HepG2 (cell line): ENCODE results near the gene HTR2A. TPM values are rescaled to one million over a fixed set of nuclear protein-coding genes. Genes with fewer than 3 reads are reported as not detected.

Source experiments
- ATAD3A ChIP-seq: sonication (generic); formaldehyde crosslinking; IDR thresholded peaks from 2 replicates; pipeline ENCODE4 v1.4.0; 2020; ENCODE audit warnings: missing genetic modification reagents
- ATF7 ChIP-seq, 2 experiments: fragments of 450-650 bp in 1 of 2; sonication (generic) in 1 of 2; formaldehyde crosslinking in 1 of 2; IDR thresholded peaks; 2 replicates each; pipeline versions ENCODE4 v1.4.0 to v1.6.1; 2016 to 2020; ENCODE audit warnings: antibody characterized with exemption in 1 of 2, mild to moderate bottlenecking in 1 of 2, missing genetic modification reagents in 1 of 2
- CHD2 ChIP-seq: IDR thresholded peaks from 2 replicates; pipeline ENCODE4 v1.6.1; 2011; ENCODE audit warnings: low read depth, low read length, improper control_type of control experiment
- EED ChIP-seq: sonication (generic); formaldehyde crosslinking; IDR thresholded peaks from 2 replicates; pipeline ENCODE4 v1.5.0; 2020; ENCODE audit warnings: mild to moderate bottlenecking, missing genetic modification reagents
- HOXA3 ChIP-seq: sonication (generic); formaldehyde crosslinking; IDR thresholded peaks from 2 replicates; pipeline ENCODE4 v1.5.0; 2020; ENCODE audit warnings: missing genetic modification reagents
- MXI1 ChIP-seq: IDR thresholded peaks from 3 replicates; pipeline ENCODE4 v1.6.1; 2012; ENCODE audit warnings: low read depth, low read length, inconsistent platforms, borderline replicate concordance
- NONO ChIP-seq, 2 experiments: fragments of 450-650 bp in 1 of 2; sonication (generic) in 1 of 2; formaldehyde crosslinking in 1 of 2; IDR thresholded peaks in 1 of 2; conservative IDR thresholded peaks in 1 of 2; 2 replicates each; pipeline versions ENCODE4 v1.6.1 to v1.8.0; 2017 to 2022; ENCODE audit warnings: mild to moderate bottlenecking in 1 of 2, missing genetic modification reagents in 1 of 2, moderate library complexity in 1 of 2
- PHF8 ChIP-seq: sonication (generic); formaldehyde crosslinking; IDR thresholded peaks from 2 replicates; pipeline ENCODE4 v1.5.0; 2020; ENCODE audit warnings: missing genetic modification reagents
- SCMH1 ChIP-seq: sonication (generic); formaldehyde crosslinking; IDR thresholded peaks from 2 replicates; pipeline ENCODE4 v1.9.0; 2021; ENCODE audit warnings: missing genetic modification reagents, mild to moderate bottlenecking, borderline replicate concordance
- ZBTB7B ChIP-seq: sonication (generic); formaldehyde crosslinking; IDR thresholded peaks from 2 replicates; pipeline ENCODE4 v1.4.0; 2020; ENCODE audit warnings: missing genetic modification reagents
- ZKSCAN8 ChIP-seq: IDR thresholded peaks from 2 replicates; pipeline ENCODE4 v1.6.1; 2016; ENCODE audit warnings: borderline replicate concordance, missing genetic modification reagents, missing compliant biosample characterization
- ZMYM3 ChIP-seq: sonication (generic); formaldehyde crosslinking; IDR thresholded peaks from 2 replicates; pipeline ENCODE4 v1.5.1; 2020; ENCODE audit warnings: mild to moderate bottlenecking, missing genetic modification reagents
- ZNF143 ChIP-seq: sonication (generic); formaldehyde crosslinking; IDR thresholded peaks from 2 replicates; pipeline ENCODE4 v1.4.0; 2020; ENCODE audit warnings: missing genetic modification reagents
- ZNF33B ChIP-seq: sonication (generic); formaldehyde crosslinking; IDR thresholded peaks from 2 replicates; pipeline ENCODE4 v1.5.1; 2020; ENCODE audit warnings: mild to moderate bottlenecking, missing genetic modification reagents
- ZSCAN30 ChIP-seq: sonication (generic); formaldehyde crosslinking; IDR thresholded peaks from 2 replicates; pipeline ENCODE4 v1.5.0; 2020; ENCODE audit warnings: mild to moderate bottlenecking, missing genetic modification reagents
- polyA plus RNA-seq, 8 experiments: library from polyadenylated mRNA; depleted of rRNA in 3 of 8; stranded (reverse) in 7 of 8; unstranded in 1 of 8; fragments of >200 nt; fragmentation: Illumina TruSeq in 4 of 8; extraction: Trizol in 4 of 8; gene quantifications; 2 replicates each; pipeline versions ENCODE4 v1.2.1 to v1.2.3, GENCODE V29; 2011 to 2016; ENCODE audit warnings: low read depth in 4 of 8, missing spikeins in 1 of 8, mixed read lengths in 1 of 8; ENCODE audit not compliant: insufficient read depth in 1 of 8
- total RNA-seq, 5 experiments: library from RNA; depleted of rRNA; stranded (reverse); fragments of >200 nt; fragmentation: Illumina TruSeq; extraction: Trizol; gene quantifications; 2 replicates each; pipeline ENCODE4 v1.2.3, GENCODE V29; 2016; ENCODE audit warnings: low read depth in 1 of 5
- TF ChIP-seq, protein P1 (sequence below): sonication (generic); formaldehyde crosslinking; IDR thresholded peaks from 2 replicates; pipeline ENCODE4 v1.5.1; 2020; ENCODE audit warnings: missing genetic modification reagents, mild to moderate bottlenecking, borderline replicate concordance
- TF ChIP-seq, protein P2 (sequence below), 2 experiments: sonication (generic) in 1 of 2; formaldehyde crosslinking in 1 of 2; IDR thresholded peaks; 2 replicates each; pipeline versions ENCODE4 v1.4.0 to v1.6.1; 2018 to 2020; ENCODE audit warnings: missing genetic modification reagents in 2 of 2, borderline replicate concordance in 1 of 2, low read depth in 1 of 2, mild to moderate bottlenecking in 1 of 2, missing biosample characterization in 1 of 2
- TF ChIP-seq, protein P3 (sequence below): sonication (generic); formaldehyde crosslinking; IDR thresholded peaks from 2 replicates; pipeline ENCODE4 v1.4.0; 2020; ENCODE audit warnings: low read depth, mild to moderate bottlenecking, missing genetic modification reagents
- TF ChIP-seq, protein P4 (sequence below): IDR thresholded peaks from 2 replicates; pipeline ENCODE4 v1.6.1; 2016
- TF ChIP-seq, protein P5 (sequence below): sonication (generic); formaldehyde crosslinking; IDR thresholded peaks from 2 replicates; pipeline ENCODE4 v1.8.0; 2022; ENCODE audit warnings: mild to moderate bottlenecking, missing genetic modification reagents, moderate library complexity

Gene HTR2A
- total and polyA plus RNA-seq, 2 of the 13 experiments (the other 11 are each of a cell fraction or from before 2014, with no cell fraction given) = not detected

DNA sequence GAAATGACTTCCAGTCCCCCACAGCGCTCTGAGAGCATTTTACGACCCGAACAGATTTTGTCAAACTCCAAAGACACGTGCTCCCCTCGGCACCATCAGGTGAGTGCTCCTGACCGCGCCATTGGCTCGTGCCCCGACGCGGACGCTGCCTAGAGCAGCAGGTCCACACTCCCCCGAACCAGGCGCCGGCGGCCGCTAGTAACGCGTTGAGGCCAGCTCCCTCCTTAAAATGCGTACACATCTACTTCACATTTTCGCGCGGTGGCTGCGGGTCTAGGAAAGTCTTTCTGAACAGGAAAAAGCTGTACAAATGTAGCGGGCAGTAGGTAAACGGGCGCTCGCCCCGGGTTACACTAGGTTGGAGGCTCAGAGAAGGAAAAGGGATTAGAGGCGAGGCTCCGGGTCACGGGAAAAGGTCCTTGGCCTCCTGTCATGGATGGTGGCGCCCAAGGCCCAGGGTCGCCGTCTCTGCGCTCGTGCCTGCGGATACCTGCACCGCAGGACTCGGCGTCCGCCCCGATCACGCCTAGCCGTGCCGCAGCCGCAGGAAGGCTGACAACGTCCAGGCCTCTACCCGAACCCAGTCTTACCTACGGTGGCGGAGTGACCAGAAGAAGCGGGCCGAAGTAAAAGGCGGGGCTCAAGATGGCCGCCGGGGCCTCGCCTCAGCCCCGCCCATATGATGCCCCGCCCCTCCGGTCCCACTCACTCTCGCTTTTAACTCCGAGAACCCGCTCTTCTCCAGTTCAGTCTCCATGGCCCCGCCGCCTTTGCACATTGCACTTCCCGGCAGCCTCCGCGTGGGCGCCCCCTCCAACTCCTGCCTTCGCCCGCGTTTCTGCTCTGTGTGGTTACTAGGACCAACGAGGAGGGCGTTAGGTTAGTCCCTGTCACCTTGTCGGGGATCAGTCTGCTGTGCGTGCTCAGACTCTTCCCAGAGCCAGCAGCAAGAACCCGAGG is 100.1 kb downstream of the HTR2A start, which contains the start of gene ESD (continued):
- TF ChIP-seq, protein P1, sequence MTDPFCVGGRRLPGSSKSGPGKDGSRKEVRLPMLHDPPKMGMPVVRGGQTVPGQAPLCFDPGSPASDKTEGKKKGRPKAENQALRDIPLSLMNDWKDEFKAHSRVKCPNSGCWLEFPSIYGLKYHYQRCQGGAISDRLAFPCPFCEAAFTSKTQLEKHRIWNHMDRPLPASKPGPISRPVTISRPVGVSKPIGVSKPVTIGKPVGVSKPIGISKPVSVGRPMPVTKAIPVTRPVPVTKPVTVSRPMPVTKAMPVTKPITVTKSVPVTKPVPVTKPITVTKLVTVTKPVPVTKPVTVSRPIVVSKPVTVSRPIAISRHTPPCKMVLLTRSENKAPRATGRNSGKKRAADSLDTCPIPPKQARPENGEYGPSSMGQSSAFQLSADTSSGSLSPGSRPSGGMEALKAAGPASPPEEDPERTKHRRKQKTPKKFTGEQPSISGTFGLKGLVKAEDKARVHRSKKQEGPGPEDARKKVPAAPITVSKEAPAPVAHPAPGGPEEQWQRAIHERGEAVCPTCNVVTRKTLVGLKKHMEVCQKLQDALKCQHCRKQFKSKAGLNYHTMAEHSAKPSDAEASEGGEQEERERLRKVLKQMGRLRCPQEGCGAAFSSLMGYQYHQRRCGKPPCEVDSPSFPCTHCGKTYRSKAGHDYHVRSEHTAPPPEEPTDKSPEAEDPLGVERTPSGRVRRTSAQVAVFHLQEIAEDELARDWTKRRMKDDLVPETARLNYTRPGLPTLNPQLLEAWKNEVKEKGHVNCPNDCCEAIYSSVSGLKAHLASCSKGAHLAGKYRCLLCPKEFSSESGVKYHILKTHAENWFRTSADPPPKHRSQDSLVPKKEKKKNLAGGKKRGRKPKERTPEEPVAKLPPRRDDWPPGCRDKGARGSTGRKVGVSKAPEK (CRISPR knock-in tag) = peak; percentile 84; the same call in 1 of the 2 replicates
- peak; percentile 41; the same call in 2 of the 3 replicates for TF ChIP-seq MXI1
- no peak for TF ChIP-seq ATAD3A (CRISPR knock-in tag)
- no peak for TF ChIP-seq NONO (IDR thresholded peaks at IDR 0.05)
- peak; percentile 58 for TF ChIP-seq NONO (CRISPR knock-in tag; conservative IDR thresholded peaks at IDR 0.05)
- TF ChIP-seq ZNF143 (CRISPR knock-in tag) = peak; percentile 85
- TF ChIP-seq, protein P2, sequence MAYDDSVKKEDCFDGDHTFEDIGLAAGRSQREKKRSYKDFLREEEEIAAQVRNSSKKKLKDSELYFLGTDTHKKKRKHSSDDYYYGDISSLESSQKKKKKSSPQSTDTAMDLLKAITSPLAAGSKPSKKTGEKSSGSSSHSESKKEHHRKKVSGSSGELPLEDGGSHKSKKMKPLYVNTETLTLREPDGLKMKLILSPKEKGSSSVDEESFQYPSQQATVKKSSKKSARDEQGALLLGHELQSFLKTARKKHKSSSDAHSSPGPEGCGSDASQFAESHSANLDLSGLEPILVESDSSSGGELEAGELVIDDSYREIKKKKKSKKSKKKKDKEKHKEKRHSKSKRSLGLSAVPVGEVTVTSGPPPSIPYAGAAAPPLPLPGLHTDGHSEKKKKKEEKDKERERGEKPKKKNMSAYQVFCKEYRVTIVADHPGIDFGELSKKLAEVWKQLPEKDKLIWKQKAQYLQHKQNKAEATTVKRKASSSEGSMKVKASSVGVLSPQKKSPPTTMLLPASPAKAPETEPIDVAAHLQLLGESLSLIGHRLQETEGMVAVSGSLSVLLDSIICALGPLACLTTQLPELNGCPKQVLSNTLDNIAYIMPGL (CRISPR knock-in tag; IDR thresholded peaks at IDR 0.05; ENCODE audit: borderline replicate concordance in 1 of 2, low read depth in 1 of 2) = peak; percentile 80 to 90
- TF ChIP-seq ZSCAN30 (CRISPR knock-in tag) = peak; percentile 78; the same call in 1 of the 2 replicates
- TF ChIP-seq HOXA3 (CRISPR knock-in tag) = peak; percentile 74
- TF ChIP-seq, protein P3, sequence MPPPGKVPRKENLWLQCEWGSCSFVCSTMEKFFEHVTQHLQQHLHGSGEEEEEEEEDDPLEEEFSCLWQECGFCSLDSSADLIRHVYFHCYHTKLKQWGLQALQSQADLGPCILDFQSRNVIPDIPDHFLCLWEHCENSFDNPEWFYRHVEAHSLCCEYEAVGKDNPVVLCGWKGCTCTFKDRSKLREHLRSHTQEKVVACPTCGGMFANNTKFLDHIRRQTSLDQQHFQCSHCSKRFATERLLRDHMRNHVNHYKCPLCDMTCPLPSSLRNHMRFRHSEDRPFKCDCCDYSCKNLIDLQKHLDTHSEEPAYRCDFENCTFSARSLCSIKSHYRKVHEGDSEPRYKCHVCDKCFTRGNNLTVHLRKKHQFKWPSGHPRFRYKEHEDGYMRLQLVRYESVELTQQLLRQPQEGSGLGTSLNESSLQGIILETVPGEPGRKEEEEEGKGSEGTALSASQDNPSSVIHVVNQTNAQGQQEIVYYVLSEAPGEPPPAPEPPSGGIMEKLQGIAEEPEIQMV (CRISPR knock-in tag) = peak; percentile 99
- no peak for TF ChIP-seq EED (CRISPR knock-in tag)
- TF ChIP-seq ZMYM3 (CRISPR knock-in tag) = peak; percentile 56; the same call in 1 of the 2 replicates
- TF ChIP-seq ZBTB7B (CRISPR knock-in tag) = peak; percentile 41; the same call in 1 of the 2 replicates
- TF ChIP-seq ZKSCAN8 (CRISPR knock-in tag) = peak; percentile 65; the same call in 1 of the 2 replicates
- TF ChIP-seq, protein P4, sequence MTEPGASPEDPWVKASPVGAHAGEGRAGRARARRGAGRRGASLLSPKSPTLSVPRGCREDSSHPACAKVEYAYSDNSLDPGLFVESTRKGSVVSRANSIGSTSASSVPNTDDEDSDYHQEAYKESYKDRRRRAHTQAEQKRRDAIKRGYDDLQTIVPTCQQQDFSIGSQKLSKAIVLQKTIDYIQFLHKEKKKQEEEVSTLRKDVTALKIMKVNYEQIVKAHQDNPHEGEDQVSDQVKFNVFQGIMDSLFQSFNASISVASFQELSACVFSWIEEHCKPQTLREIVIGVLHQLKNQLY (CRISPR knock-in tag) = no peak
- TF ChIP-seq, protein P5, sequence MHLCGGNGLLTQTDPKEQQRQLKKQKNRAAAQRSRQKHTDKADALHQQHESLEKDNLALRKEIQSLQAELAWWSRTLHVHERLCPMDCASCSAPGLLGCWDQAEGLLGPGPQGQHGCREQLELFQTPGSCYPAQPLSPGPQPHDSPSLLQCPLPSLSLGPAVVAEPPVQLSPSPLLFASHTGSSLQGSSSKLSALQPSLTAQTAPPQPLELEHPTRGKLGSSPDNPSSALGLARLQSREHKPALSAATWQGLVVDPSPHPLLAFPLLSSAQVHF (CRISPR knock-in tag) = 0 out of 2 replicates have a peak, but pooled peaks have one; percentile 42
- TF ChIP-seq CHD2 = peak; percentile 83
- no peak for TF ChIP-seq SCMH1 (CRISPR knock-in tag)
- peak; percentile 99 for TF ChIP-seq PHF8 (CRISPR knock-in tag)
- no peak for TF ChIP-seq ATF7 (IDR thresholded peaks at IDR 0.05)
- no peak for TF ChIP-seq ATF7 (CRISPR knock-in tag; IDR thresholded peaks at IDR 0.05)
- no peak; the same call in 1 of the 2 replicates for TF ChIP-seq ZNF33B (CRISPR knock-in tag)
